Gastroesophageal sphincter (tissue), 4 donors: ENCODE measurements around the gene ZNF165. TPM values are rescaled to one million over a fixed set of nuclear protein-coding genes. Genes with fewer than 3 reads are reported as not detected.
A peak's percentile ranks its signal among the peaks of the same experiment; 100 is the strongest.

ENCODE experiments used
- ATAC-seq: fragments of 150-250 bp; one replicate; pipeline ENCODE4 v1.9.1; 2016; ENCODE audit warnings: mild to moderate bottlenecking, moderate library complexity
- H3K27ac ChIP-seq, 4 donors: fragments of 200-600 bp; sonication (generic) in 3 of 4; 1 replicate in 3 of 4; 2 replicates in 1 of 4; pipeline ENCODE4 v1.5.1; 2016 to 2019
- H3K27me3 ChIP-seq: fragments of 200-600 bp; sonication (generic); one replicate; pipeline ENCODE4 v1.5.1; 2019
- H3K36me3 ChIP-seq, 2 donors: fragments of 200-600 bp; sonication (generic); one replicate each; pipeline ENCODE4 v1.5.1; 2019; ENCODE audit warnings: control low read depth in 1 of 2
- H3K4me1 ChIP-seq, 3 donors: fragments of 200-600 bp; sonication (generic); 1 replicate in 2 of 3; 2 replicates in 1 of 3; pipeline ENCODE4 v1.5.1; 2016 to 2019; ENCODE audit warnings: control low read depth in 2 of 3
- H3K4me3 ChIP-seq, 2 donors: fragments of 200-600 bp; sonication (generic); one replicate each; pipeline ENCODE4 v1.5.1; 2019; ENCODE audit warnings: mild to moderate bottlenecking in 1 of 2, moderate library complexity in 1 of 2
- H3K9me3 ChIP-seq, 3 donors: fragments of 200-600 bp; sonication (generic); one replicate each; pipeline ENCODE4 v1.5.1; 2017 to 2019; ENCODE audit warnings: control low read depth in 2 of 3
- EP300 ChIP-seq: sonication (generic); formaldehyde crosslinking; IDR thresholded peaks from one replicate; pipeline ENCODE4 v1.6.1; 2017; ENCODE audit warnings: antibody characterized with exemption, mild to moderate bottlenecking
- POLR2A ChIP-seq, 2 donors: fragments of 450-650 bp; IDR thresholded peaks; one replicate each; pipeline ENCODE4 v1.6.1; 2017; ENCODE audit warnings: antibody characterized with exemption in 2 of 2, mild to moderate bottlenecking in 2 of 2, moderate library complexity in 1 of 2
- POLR2AphosphoS5 ChIP-seq: sonication (generic); formaldehyde crosslinking; IDR thresholded peaks from one replicate; pipeline ENCODE4 v1.6.1; 2017; ENCODE audit warnings: antibody characterized with exemption
- WGBS, 2 donors: methylation state at CpG; one replicate each; pipeline ENCODE4 v1.1.5; 2018; ENCODE audit warnings: low coverage in 1 of 2; 5-methylcytosine and 5-hydroxymethylcytosine counted together
- total RNA-seq, 4 donors: library from RNA; depleted of rRNA; stranded (reverse); fragments of >200 nt; gene quantifications; one replicate each; pipeline ENCODE4 v1.1.0, GENCODE V29; 2016
- TF ChIP-seq, protein P1 (sequence below), 4 experiments: fragments of 200-600 bp in 2 of 4; fragments of 450-650 bp in 2 of 4; sonication (generic) in 1 of 4; IDR thresholded peaks; one replicate each; pipeline ENCODE4 v1.5.1; 2017 to 2019; ENCODE audit warnings: antibody characterized with exemption in 4 of 4, mild to moderate bottlenecking in 2 of 4, moderate library complexity in 2 of 4

The ZNF165 gene
- total RNA-seq, 4 donors from 2014 or later: 0.77 to 1.6 (median 0.80) TPM

DNA sequence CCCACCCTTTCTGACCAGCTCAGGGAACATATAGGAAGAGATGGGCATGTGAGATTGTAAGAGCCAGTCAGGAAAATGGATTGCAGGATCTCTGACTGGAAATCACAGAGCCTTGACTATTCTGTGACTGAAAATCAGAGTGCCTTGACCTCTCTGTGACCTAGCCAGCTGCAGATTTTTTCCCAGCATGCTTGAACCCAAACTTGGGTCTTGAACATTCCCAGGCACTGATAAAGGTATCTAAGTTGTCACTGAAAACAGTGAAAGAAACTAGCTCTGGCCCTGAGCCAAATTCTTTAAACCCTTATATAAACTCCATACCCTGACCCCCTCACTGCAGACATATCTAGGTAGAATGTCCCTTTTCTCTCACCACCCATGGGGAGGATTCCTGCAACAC is 2.3 kb upstream of the ZNF165 start:
- no peaks in the 10 kb centered on the region for H3K27me3 ChIP-seq

DNA sequence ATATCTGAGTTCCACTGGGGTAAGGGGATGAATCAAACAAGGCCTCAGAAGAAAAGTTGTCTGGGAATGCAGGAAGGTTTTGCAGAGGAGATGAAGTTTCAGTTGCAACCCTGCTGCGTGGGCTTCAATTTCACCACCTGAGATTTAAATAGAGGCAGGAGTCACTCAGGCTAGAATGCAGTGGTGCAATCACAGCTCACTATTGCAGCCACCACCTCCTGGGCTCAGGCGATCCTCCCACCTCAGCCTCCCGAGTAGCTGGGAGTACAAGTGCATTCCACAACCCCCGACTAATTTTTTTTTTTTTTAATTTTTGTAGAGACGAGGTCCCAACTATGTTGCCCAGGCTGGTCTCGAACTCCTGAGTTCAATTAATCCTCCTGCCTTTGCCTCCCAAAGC is 1.5 kb upstream of the ZNF165 start:
- no peak for ATAC-seq

More for the DNA sequence above, 2.3 kb upstream of the ZNF165 start:
- no peak for ATAC-seq
- Histone ChIP-seq H3K9me3 (no peaks in the 10 kb centered on the region), H3K4me3 (no peak overlapping the region), H3K36me3 (no peaks in the 10 kb centered on the region), H3K27ac (no peak overlapping the region), H3K4me1 (peaks cover 0 to 13% (median 3%) of the 10 kb centered on the region in 3 donors)
- TF ChIP-seq POLR2AphosphoS5 (no peak), POLR2A (IDR thresholded peaks at IDR 0.05) (no peak), EP300 (no peak)
- TF ChIP-seq, protein P1, sequence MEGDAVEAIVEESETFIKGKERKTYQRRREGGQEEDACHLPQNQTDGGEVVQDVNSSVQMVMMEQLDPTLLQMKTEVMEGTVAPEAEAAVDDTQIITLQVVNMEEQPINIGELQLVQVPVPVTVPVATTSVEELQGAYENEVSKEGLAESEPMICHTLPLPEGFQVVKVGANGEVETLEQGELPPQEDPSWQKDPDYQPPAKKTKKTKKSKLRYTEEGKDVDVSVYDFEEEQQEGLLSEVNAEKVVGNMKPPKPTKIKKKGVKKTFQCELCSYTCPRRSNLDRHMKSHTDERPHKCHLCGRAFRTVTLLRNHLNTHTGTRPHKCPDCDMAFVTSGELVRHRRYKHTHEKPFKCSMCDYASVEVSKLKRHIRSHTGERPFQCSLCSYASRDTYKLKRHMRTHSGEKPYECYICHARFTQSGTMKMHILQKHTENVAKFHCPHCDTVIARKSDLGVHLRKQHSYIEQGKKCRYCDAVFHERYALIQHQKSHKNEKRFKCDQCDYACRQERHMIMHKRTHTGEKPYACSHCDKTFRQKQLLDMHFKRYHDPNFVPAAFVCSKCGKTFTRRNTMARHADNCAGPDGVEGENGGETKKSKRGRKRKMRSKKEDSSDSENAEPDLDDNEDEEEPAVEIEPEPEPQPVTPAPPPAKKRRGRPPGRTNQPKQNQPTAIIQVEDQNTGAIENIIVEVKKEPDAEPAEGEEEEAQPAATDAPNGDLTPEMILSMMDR (IDR thresholded peaks at IDR 0.05): no peak

DNA sequence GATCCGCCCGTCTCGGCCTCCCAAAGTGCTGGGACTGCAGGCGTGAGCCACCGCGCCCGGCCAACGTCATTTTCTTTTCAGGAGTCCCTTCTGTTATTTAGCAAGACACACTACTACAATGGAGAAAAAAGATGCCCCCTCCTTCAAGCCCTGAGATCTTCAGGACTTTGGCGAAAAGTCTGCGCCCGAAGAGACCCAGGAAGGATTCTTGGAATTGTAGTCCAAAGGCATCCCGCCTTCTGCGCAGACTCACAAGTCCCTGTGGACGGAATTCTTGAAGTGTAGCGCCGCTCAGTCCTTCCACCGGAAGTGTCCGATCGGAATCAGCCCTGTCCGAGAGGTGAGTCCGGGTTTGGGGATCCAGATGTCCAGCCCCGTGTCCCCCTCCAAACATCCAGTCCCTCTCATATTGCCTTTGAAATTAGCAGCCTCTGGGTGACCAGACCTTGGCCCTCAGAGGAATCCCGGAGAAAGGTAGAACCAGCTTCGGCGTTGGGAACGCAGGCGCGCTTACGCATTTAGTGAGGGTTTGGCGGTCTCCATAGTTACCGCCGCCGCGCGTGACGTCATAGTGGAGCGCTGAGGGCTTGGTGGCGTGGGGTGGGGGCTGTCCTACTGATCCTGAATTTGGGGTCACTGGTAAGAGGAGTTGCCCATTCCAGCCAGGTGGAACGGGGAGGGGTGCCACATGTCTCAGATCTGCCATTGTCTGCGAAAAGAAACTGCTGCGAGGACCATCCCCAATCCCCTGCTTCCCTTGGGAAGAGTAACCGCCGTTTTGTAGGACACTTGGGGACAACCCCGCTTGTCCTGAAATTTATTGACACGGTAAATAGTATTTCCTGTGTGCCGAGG is 490 bp downstream of the ZNF165 start:
- Histone ChIP-seq H3K27me3 (no peaks in the 10 kb centered on the region), H3K36me3 (peaks cover 0 to 5% of the 10 kb centered on the region in 2 donors), H3K9me3 (no peaks in the 10 kb centered on the region), H3K4me3 (peak overlapping the region; percentile 71 to 92), H3K27ac (peak overlapping the region; percentile 84 to 91 (median 87)), H3K4me1 (peaks cover 0 to 13% (median 3%) of the 10 kb centered on the region in 3 donors)
- 0 to 3% methylated on average over 8 to 10 of the region's 46 CpGs for WGBS, 2 donors
- TF ChIP-seq, protein P1 (IDR thresholded peaks at IDR 0.05): peak in 2 of 4 experiments; percentile 1 to 8
- TF ChIP-seq EP300 (no peak), POLR2AphosphoS5 (peak; percentile 70), POLR2A (IDR thresholded peaks at IDR 0.05) (peak in 1 of 2 donors; percentile 26)
- ATAC-seq: peak; percentile 98

More for the DNA sequence above, 1.5 kb upstream of the ZNF165 start:
- H3K36me3 ChIP-seq: no peaks in the 10 kb centered on the region
- no peak overlapping the region for H3K27ac ChIP-seq
- H3K4me3 ChIP-seq: no peak overlapping the region
- no peak for TF ChIP-seq EP300
- H3K9me3 ChIP-seq: no peaks in the 10 kb centered on the region
- no peaks in the 10 kb centered on the region for H3K27me3 ChIP-seq
- 91% methylated on average over 4 of the region's 6 CpGs; no CpG with 5 or more reads in 1 of the 2 donors for WGBS, 2 donors
- H3K4me1 ChIP-seq: peaks cover 0 to 13% (median 3%) of the 10 kb centered on the region in 3 donors

DNA sequence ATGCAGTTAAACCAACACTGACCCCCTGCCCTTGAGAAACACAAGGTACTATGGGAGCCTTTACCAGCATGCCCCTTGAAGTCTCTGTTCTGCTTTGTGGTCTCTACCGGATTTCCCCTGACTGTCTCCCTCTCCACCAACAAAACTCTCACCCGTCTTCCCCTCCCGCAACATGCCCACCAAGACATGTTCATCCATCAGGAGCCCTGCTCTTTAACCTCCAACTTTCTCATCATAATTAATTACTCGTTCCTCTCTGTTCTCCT is 1.1 kb downstream of the ZNF165 start:
- Histone ChIP-seq H3K36me3 (peaks cover 0 to 11% of the 10 kb centered on the region in 2 donors), H3K27ac (peak overlapping the region; percentile 84 to 91 (median 87)), H3K4me3 (peak overlapping the region; percentile 71 to 92), H3K27me3 (no peaks in the 10 kb centered on the region), H3K4me1 (peaks cover 0 to 13% (median 3%) of the 10 kb centered on the region in 3 donors), H3K9me3 (no peaks in the 10 kb centered on the region)
- ATAC-seq: peak; percentile 14
- no peak for TF ChIP-seq POLR2AphosphoS5
- TF ChIP-seq EP300: no peak
- TF ChIP-seq, protein P1 (IDR thresholded peaks at IDR 0.05): no peak
- no peak for TF ChIP-seq POLR2A (IDR thresholded peaks at IDR 0.05)
- WGBS, 2 donors: 5 to 14% methylated on average over 4 of the region's 4 CpGs

DNA sequence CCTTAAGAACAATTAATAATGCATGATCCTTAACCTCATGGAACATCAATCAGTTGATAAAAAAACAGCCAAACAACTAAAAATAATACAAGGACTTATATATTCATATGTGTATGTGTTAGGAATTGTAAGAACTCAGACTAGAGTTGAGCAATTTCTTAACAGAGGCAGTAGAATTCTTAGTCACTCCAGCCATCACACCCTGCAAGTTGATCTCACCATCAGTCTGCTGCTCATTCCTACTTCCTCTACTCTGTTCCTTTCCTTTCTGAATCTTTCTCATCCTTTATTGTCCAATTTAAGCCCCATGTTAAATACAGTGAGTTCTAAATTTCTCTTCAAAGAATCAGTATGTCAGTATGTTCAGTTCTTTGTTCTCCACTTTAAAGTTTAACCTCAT is 2.6 kb downstream of the ZNF165 start:
- TF ChIP-seq POLR2AphosphoS5: no peak
- TF ChIP-seq EP300: no peak
- Histone ChIP-seq H3K4me1 (peaks cover 0 to 13% (median 3%) of the 10 kb centered on the region in 3 donors), H3K27me3 (no peaks in the 10 kb centered on the region), H3K36me3 (peaks cover 0 to 26% of the 10 kb centered on the region in 2 donors), H3K4me3 (no peak overlapping the region), H3K27ac (no peak overlapping the region), H3K9me3 (no peaks in the 10 kb centered on the region)
- no peak for ATAC-seq

DNA sequence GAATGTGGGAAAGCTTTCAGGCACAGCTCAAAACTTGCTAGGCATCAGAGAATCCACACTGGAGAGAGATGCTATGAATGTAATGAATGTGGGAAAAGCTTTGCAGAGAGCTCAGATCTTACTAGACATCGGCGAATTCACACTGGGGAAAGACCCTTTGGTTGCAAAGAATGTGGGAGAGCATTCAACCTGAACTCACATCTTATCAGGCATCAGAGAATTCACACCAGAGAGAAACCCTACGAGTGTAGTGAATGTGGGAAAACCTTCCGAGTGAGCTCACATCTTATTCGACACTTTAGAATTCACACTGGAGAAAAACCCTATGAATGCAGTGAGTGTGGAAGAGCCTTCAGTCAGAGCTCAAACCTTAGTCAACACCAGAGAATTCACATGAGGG is 8.7 kb downstream of the ZNF165 start:
- 89 to 95% methylated on average over 5 of the region's 5 CpGs for WGBS, 2 donors
- no peak for ATAC-seq
- Histone ChIP-seq H3K27me3 (peaks cover 7% of the 10 kb centered on the region), H3K36me3 (peaks cover 0 to 40% of the 10 kb centered on the region in 2 donors), H3K9me3 (peaks cover 0 to 19% (median 0%) of the 10 kb centered on the region in 3 donors), H3K4me1 (no peaks in the 10 kb centered on the region), H3K27ac (no peak overlapping the region), H3K4me3 (no peak overlapping the region)
- TF ChIP-seq POLR2A (IDR thresholded peaks at IDR 0.05) (no peak), EP300 (no peak), POLR2AphosphoS5 (no peak)
- TF ChIP-seq, protein P1 (IDR thresholded peaks at IDR 0.05): no peak
